GM18870 (cell line): ENCODE measurements around the gene UFL1.
"Not testable (repeated sequence)": the region's sequence is repeated elsewhere in the genome, so short reads cannot be mapped to it uniquely, and the experiment has no call there.

Source experiments
- ATAC-seq: cut with Tn5 transposase; IDR thresholded peaks from one replicate; pipeline ENCODE4 v1.9.1; 2021; ENCODE audit warnings: moderate library complexity; ENCODE audit not compliant: unreplicated experiment

Gene UFL1

GRCh38 chr6:96521644-96522464 is at the start of gene UFL1:
UFL1 (plus strand) TSS chr6:96521806; CDS start chr6:96521874, 68 bp downstream.
- ATAC-seq = peak; percentile 88

DNA sequence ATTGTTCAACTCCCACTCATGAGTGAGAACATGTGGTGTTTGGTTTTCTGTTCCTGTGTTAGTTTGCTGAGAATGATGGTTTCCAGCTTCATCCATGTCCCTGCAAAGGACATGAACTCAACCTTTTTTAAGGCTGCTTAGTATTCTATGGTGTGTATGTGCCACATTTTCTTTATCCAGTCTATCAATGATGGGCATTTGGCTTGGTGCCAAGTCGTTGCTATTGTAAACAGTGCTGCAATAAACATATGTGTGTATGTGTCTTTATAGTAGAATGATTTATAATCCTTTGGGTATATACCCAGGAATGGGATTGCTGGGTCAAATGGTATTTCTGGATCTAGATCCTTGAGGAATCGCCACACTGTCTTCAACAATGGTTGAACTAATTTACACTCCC is 49.3 kb upstream of the UFL1 start:
- ATAC-seq = not testable (repeated sequence)

DNA sequence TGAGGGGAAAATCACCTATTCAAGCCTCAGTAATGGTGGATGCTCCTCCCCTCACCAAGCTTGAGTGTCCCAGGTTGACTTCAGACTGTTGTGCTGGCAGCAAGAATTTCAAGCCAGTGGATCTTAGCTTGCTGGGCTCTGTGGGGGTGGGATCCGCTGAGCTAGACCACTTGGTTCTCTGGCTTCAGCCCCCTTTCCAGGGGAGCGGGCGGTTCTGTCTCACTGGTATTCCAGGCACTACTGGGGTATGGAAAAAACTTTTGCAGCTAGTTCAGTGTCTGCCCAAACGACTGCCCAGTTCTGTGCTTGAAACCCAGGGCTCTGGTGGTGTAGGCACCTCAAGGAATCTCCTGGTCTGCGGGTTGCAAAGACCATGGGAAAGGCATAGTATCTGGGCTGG is 42.9 kb upstream of the UFL1 start:
- no peak for ATAC-seq

DNA sequence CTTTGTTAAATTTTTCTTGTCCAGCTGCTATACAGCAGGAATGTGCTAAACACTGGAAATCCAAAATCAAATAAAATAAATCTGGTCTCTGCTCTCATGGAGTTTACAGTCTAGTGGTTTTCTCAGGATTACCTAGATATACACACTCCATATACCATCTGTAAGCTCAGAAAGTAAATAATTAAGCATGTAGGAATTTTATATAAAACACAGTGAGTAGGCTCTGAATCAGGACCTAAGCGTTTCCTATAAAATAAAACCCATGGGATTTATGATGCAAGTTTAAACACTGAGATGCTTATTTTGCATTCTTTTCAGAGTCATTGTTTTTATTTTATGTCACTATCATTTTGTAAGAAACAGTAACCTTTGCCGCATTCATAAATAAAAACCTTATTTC is 29.7 kb upstream of the UFL1 start:
- no peak for ATAC-seq

- no peak for ATAC-seq
Measured at GRCh38 chr6:96499781-96500180, 21.8 kb upstream of the UFL1 start.

DNA sequence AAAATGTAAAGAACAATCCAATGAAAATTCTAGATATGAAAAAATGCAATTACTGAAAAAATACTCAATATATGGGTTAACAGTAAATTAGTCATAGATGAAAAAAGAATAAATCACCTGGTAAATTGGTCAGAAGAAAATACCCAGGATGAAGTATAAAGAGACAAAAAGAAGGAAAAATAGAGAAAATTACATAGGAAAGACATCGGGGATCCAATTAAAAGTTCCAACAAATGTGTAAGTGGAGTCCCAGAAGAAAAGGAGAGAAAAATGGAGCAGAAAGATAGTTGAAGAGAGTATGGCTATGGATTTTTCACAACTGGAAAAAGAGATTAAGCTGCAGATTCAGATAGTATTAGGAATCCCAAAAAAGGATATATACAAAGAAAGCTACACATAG is 18.7 kb upstream of the UFL1 start:
- no peak for ATAC-seq

GRCh38 chr6:96505363-96505762 is 16.2 kb upstream of the UFL1 start:
- no peak for ATAC-seq

DNA sequence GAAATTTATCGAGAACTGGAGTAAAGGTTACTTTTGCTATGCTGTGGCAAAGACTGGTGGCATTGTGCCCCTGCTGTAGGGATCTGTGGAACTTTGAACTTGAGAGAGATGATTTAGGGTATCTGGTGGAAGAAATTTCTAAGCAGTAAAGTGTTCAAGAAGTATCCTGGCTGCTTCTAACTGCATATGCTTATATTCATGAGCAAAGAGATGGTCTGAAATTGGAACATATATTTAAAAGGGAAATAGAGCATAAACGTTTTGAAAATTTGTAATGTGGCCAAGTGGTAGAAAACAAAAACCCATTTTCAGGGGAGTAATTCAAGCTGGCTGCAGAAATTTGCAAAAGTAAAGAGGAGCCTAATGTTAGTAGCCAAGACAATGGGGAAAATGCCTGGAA is 12.3 kb upstream of the UFL1 start:
- ATAC-seq = no peak

DNA sequence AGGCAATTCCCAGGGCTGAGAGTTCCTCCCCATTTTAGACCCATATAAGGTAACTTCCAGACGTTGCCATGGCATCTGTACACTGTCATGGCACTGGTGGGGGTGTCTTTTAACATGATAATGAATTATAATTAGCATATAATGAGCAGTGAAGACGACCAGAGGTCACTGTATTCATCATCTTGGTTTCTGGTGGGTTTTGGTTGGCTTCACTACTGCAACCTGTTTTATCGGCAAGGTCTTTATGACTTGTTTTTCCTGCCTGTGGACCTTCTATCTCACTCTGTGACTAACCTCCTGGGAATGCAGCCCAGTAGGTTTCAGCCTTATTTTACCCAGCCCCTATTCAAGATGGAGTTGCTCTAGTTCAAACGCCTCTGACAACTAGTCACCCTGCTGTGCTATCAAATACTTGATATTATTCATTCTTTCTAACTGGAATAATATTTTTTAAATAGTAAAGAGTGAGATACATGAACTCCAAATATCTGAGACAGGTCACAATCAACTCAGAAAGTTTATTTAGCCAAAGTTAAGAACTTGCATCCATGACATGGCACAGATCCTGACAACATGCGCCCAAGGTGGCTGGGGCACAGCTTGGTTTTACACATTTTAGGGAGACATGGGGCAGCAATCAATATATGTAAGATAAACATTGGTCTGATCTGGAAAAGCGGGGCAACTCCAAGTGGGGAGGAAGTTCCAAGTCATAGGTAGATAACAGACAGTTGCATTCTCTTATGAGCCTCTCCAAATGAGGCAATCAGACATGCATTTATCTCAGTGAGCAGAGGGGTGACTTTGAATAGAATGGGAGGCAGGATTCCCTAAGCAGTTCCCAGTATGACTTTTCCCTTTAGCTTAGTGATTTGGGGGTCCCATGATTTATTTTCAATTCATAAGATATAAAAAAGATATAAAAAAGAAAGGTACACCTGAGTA is 1.2 kb upstream of the UFL1 start:
- ATAC-seq = no peak

- ATAC-seq = no peak
Measured at GRCh38 chr6:96521306-96521643, 331 bp upstream of the UFL1 start.

- ATAC-seq = peak; percentile 23
Measured at GRCh38 chr6:96522465-96523009, 931 bp downstream of the UFL1 start.

GRCh38 chr6:96528193-96528592 is 6.6 kb downstream of the UFL1 start:
- no peak for ATAC-seq

GRCh38 chr6:96532399-96532798 is 10.8 kb downstream of the UFL1 start:
- ATAC-seq = no peak

- ATAC-seq = no peak
Measured at GRCh38 chr6:96537726-96538125, 16.1 kb downstream of the UFL1 start.

DNA sequence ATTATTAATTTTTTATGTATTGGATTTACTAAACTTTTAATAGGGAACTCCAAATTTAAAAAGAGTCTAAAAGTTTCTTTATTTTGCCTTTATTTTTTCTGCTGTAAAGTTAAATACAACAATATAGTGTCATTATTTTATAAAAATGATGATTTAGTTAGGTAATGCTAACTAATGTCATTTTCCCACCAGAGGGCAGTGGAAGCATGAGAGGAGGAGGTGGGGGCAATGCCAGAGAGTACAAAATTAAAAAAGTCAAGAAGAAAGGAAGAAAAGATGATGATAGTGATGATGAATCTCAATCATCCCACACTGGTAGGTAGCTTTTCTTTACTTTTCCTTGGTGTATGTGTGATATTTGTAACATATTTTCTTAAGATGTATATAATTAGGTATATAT is 21.1 kb downstream of the UFL1 start:
- ATAC-seq = no peak

- ATAC-seq = no peak
Measured at GRCh38 chr6:96545882-96546281, 24.3 kb downstream of the UFL1 start.

DNA sequence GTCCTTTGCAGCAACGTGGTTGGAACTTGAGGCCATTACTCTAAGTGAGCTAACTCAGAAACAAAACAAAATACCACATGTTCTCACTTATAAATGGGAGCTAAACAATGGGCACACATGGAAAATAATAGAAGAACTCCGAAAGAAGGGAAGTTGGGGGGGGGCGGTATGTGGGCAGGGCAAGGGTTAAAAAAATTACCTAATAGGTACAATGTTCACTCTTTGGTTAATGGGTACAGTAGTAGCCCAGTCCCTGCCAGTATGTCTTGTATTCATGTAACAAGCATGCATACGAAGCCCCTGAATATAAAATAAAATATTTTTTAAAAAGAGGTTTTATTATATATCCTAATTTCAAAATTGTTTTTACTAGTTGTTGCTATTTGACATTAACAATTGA is 26.0 kb downstream of the UFL1 start:
- no peak for ATAC-seq

- no peak for ATAC-seq
Measured at GRCh38 chr6:96554558-96554957, 33.0 kb downstream of the UFL1 start.

DNA sequence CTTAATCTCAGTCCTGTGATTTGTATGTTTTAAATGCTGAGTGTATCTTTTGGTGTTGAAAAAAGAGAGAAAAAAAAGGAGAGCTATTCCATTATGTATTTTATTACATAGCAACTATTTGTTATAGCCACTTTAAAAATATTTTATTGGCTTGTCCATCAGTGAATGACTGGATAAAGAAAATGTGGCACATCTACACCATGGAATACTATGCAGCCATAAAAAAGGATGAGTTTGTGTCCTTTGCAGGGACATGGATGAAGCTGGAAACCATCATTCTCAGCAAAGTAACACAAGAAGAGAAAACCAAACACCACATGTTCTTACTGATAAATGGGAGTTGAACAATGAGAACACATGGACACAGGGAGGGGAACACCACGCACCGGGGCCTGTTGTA is 38.1 kb downstream of the UFL1 start:
- ATAC-seq = not testable (repeated sequence)

DNA sequence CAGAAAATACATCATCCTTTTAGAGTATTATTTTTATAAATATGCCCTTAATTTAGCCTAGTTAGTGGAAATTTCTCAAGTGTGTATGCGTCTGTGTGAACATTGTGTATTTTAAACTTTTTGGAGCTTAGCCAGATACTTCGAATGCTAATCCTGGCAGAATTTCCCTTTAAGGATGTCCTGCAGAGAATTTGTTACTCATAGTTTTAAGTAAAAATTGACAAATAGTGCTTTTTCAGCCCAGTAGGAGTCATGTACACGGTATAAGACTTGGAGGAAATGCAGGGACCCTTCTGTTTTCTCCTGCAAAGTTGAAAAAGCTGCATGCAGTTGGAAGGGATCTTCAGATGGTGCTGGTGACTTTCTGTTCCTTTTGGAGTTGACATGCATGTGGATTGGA is 41.3 kb downstream of the UFL1 start, which contains the start of gene FHL5:
Gene FHL5 (plus strand): TSS at position 243 of the 400 bp plus-strand sequence. CDS start 40,486 bp downstream, outside the sequence.
- no peak for ATAC-seq

DNA sequence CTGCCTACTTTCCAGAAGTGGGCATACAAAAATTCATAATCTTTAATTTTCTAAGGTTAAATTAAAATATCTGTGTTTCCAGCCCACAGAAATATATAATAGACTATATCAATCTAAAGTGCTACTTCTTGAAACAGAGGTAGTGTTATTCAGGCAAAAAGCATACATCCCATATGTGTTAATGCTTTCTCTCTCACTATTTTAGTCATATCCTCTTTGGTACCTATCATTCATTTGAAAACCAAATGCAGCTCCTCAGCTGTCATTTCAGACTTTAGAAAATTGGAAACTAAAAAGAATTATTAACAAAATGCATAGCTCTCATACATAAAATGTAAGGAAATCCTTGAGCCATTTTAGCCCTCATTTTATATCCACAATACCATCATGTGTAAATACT is 42.2 kb downstream of the UFL1 start:
- ATAC-seq = peak; percentile 82

DNA sequence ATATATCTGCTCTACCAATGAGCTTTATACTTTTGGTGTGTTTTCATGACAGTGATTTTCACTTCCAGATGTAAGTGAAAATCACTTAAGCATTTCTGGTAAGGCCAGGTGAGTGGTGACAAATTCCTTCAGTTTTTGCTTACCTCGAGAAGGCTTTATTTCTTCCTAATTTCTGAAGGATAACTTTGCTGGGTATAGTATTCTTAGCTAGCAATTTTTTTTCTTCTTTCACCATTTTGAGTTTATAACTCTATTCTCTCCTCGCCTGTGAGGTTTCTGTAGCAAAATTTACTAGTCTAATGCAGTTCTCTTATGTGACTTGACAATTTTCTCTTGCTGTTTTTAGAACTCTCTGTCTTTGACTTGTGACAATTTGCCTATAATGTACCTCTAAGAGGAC is 48.4 kb downstream of the UFL1 start:
- no peak for ATAC-seq
